GM06990 (cell line): ENCODE measurements around the gene SCUBE1.

Experiments
- DNase-seq: peaks from one replicate; pipeline ENCODE4 v3.0.0-alpha.2; 2011; ENCODE audit not compliant: insufficient read length; ENCODE audit errors: extremely low read depth
- H3K27me3 ChIP-seq: replicated peaks from 2 replicates; pipeline ENCODE4 v1.6.0; 2011; ENCODE audit warnings: low read length; ENCODE audit not compliant: control insufficient read depth, insufficient read depth
- H3K36me3 ChIP-seq: 2 replicates; pipeline ENCODE4 v1.5.1; 2011; ENCODE audit warnings: low read length; ENCODE audit not compliant: control insufficient read depth, insufficient read depth
- H3K4me3 ChIP-seq: replicated peaks from 2 replicates; pipeline ENCODE4 v1.5.1; 2011; ENCODE audit warnings: low read depth, mild to moderate bottlenecking, control low read depth, low read length
- CTCF ChIP-seq: IDR thresholded peaks from 2 replicates; pipeline ENCODE4 v1.5.1; 2011; ENCODE audit warnings: low read length, control low read depth, mild to moderate bottlenecking, inconsistent platforms; ENCODE audit not compliant: insufficient read depth, poor library complexity, severe bottlenecking

SCUBE1 gene

DNA sequence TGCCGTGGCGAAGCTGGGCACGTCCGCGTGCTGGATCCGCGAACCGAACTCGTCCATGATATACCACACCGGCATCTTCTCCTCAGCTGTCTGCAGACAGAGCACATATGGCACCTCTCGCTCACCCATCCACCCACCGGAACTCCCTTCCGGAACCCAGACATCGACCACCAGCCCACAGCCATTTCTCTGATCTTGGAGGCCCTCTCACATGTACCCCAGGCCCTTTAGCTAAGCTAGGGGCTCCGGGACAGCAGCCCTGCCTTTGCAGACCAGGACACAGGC is 163.3 kb downstream of the SCUBE1 start:
- no peak for DNase-seq
- H3K4me3 ChIP-seq = no peak overlapping the region
- no peak for TF ChIP-seq CTCF
- peaks cover 27% of the 10 kb centered on the region for H3K36me3 ChIP-seq
- H3K27me3 ChIP-seq = no peaks in the 10 kb centered on the region

- H3K27me3 ChIP-seq = no peaks in the 10 kb centered on the region
- DNase-seq = no peak
- no peak overlapping the region for H3K4me3 ChIP-seq
- no peak for TF ChIP-seq CTCF
- peaks cover 31% of the 10 kb centered on the region for H3K36me3 ChIP-seq
These were observed 163.8 kb downstream of the SCUBE1 start for GRCh38 chr22:43179146-43179910.

DNA sequence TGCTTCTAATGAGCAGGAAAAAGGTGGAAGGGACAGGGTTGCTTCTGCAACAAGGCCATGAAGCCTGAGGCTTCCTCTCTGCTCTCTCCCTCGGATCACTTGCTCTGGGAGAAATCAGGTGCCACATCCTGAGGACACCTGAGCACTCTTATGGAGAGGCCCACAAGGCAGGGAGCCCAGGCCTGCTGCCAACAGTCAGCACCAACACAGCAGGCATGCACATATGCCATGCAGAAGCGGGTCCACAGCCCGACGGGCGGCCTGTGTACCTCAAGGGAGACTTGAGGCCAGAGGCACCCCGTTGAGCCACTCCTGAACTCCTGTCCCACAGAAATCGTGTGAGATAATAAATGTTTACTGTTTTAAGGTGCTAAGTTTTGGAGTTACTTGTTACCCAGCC is 165.7 kb downstream of the SCUBE1 start:
- Histone ChIP-seq H3K36me3 (peaks cover 35% of the 10 kb centered on the region), H3K27me3 (no peaks in the 10 kb centered on the region), H3K4me3 (no peak overlapping the region)
- no peak for TF ChIP-seq CTCF
- DNase-seq = no peak

DNA sequence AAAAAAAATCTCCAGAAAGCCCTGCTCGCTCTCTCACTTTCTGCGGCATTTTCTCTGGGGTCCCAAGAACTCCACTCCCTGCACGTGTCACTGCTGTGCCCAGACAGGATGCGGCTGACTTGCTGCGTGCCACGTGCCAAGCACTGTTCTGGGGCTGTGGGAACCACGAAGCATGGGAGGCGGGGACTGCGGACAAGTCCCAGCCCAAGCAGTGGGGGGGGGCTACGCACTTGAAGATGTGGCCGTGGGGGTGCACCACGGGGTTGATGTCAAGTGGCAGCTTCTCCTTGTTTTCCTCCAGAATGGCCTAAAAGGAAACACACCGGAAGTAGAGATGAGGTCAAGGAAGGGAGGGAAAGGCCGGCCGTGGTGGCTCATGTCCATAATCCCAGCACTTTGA is 167.1 kb downstream of the SCUBE1 start:
- no peak for TF ChIP-seq CTCF
- H3K4me3 ChIP-seq = no peak overlapping the region
- H3K36me3 ChIP-seq = peaks cover 33% of the 10 kb centered on the region
- DNase-seq = no peak
- no peaks in the 10 kb centered on the region for H3K27me3 ChIP-seq

DNA sequence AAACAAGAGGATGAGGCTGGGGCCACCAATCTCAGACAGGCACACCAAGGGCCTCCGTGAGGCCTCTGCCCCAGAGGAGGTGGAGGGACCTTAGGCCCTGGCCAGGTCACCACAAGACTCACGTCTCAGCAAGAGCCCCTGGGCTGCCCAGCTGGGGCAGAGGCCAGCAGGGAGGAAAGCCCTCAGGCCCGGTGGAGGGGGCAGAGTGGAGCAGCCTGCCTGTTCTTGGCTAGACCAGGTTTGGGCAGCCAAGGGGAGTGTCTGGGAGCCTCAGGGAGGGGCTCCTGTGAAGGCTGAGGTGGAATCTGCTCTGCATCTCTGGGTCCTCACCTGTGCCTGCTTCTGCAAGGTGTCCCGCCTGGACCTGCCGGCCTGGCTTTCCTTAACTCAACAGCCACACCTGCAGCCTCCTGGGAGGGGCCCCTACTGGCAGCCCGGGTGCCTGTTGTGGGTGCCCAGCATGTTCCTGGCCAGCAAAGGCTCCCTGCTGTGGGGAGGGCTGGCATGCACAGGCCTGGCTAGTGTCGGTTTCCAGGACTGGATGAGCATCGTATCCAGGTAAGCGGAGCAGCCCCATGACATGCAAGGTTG is 168.1 kb downstream of the SCUBE1 start:
- DNase-seq = no peak
- Histone ChIP-seq H3K36me3 (peaks cover 34% of the 10 kb centered on the region), H3K4me3 (no peak overlapping the region), H3K27me3 (no peaks in the 10 kb centered on the region)
- no peak for TF ChIP-seq CTCF
